Measurements from ENCODE around the gene EHMT1.
A peak's percentile ranks its signal among the peaks of the same experiment; 100 is the strongest.

The EHMT1 gene

DNA sequence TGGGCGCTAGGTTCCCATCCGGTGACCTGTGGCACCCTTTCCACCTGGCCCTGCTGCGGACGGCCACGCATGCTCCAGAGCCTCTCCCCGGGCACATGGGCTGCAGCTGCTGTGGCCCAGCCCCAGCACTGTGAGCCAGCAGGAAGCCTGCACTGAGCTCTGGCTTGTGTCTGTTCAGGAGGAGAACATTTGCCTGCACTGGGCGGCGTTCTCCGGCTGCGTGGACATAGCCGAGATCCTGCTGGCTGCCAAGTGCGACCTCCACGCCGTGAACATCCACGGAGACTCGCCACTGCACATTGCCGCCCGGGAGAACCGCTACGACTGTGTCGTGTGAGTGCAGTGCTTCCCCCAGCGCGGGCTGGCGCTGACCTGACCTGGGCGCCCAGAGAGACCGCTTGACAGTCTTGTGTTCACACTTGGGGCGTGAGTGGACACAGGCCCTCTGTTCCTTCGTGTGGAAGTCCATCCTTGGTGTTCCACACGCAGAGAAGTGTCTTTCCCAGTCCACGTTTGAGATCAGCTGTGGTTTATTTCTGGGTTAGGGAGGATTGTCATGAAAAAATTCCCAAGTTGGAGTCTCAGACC is 192.6 kb downstream of the EHMT1 start:
- no peak for DNase-seq (ENCODE audit: extremely low spot score, insufficient read length, low read depth)
- FAIRE-seq: no peak

GRCh38 chr9:137812356-137813023 is 193.7 kb downstream of the EHMT1 start:
- DNase-seq (ENCODE audit: extremely low spot score, insufficient read length, low read depth) (no peak), FAIRE-seq (no peak)

DNA sequence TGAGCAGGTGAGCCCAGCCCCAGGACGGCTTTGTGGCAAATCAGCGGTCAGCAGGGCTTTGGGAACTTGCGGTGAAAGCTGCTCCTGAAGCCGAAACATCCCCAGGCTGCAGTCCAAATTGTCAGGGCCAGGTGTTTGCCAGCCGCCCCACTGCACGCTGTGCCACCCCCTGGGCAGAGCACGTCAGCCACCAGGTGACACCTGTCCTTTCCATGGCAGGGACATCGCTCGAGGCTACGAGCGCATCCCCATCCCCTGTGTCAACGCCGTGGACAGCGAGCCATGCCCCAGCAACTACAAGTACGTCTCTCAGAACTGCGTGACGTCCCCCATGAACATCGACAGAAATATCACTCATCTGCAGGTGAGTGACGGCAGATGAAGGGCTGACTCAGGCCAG is 194.4 kb downstream of the EHMT1 start:
- no peak for FAIRE-seq
- DNase-seq (ENCODE audit: extremely low spot score, insufficient read length, low read depth): no peak

- DNase-seq (ENCODE audit: extremely low spot score, insufficient read length, low read depth): no peak
- FAIRE-seq: no peak
Observed at GRCh38 chr9:137813651-137814415, 195.0 kb downstream of the EHMT1 start.

GRCh38 chr9:137814436-137814835 is 195.6 kb downstream of the EHMT1 start:
- no peak for FAIRE-seq

GRCh38 chr9:137814841-137815240 is 196.0 kb downstream of the EHMT1 start:
- DNase-seq (ENCODE audit: extremely low spot score, insufficient read length, low read depth) (no peak), FAIRE-seq (no peak)

More at GRCh38 chr9:137814436-137814835, 195.6 kb downstream of the EHMT1 start:
- no peak for DNase-seq (ENCODE audit: extremely low spot score, insufficient read length, low read depth)

- no peak for FAIRE-seq
- DNase-seq (ENCODE audit: extremely low spot score, insufficient read length, low read depth): no peak
Observed at GRCh38 chr9:137815256-137816255, 196.8 kb downstream of the EHMT1 start.

DNA sequence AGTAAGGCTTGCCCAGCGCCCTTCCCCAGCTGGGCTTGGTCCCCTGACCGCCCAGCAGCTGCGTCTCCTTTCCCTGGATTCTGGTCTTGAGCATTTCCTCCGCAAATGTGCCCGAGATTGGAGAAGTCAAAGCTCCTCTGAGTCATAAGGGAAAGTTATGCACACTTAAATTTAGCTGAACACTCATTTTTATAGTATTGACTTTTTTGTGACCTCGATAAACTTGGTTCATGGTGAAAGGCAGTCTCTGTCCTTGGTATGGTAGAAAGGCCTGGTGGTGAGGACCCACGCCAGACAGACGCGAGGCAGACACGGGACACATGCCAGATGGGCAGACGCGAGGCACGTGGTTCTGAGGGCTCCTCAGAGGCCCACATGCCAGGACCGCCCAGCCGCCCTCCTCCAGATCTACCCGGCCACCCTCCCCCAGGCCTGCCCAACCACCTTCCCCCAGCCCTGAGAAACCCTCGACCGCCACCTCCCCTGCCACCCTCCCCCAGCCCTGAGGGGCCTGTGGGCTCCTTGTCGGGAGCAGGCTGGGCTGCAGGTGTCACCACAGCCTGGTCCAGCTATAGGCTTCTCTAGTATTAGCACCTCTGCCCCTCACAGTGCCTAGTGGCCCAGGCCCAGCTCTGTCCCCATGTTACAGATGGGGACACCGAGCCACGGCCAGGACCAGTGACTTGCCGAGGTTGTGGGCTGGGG is 197.9 kb downstream of the EHMT1 start:
- FAIRE-seq (peak; percentile 70), DNase-seq (ENCODE audit: extremely low spot score, insufficient read length, low read depth) (peak; percentile 42)

DNA sequence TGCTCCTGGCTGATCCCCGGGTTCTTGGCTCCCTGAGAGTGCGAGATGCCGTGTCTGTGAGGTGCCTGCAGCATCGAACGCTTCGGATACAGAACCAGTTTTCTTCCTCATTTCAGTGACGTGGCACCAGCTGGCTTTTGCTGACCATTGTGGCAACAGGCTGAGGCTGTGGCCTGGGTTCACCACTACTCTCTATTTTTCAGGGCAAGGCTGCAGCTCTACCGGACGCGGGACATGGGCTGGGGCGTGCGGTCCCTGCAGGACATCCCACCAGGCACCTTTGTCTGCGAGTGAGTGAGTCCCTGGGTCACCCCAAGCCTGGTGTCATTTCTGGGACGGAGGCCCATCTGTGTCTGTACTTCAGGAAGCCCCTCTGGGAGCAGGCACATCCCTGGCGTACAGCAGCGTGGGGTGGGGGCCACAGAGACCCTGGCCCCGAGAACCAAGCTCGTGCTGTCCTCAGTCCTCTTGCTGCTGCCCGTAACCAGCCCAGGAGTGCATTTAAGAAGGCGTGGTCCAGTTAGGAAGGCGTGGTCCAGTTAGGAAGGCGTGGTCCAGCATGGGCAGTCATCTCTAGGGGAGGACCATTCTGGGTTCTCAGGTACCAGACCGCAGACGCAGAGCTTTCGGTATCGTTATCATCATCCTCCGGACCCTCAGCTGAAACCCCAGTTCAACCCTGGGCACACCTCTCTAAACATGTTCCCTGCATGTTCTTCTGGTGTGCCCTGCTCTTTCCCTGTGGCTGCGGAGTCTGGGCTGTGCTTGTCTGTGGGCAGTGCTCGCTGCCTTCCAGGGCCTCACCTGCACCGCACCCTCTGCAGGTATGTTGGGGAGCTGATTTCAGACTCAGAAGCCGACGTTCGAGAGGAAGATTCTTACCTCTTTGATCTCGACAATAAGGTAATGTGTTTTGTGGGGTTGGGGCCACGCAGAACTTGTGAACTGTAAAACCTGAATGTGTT is 198.7 kb downstream of the EHMT1 start:
- FAIRE-seq (no peak), DNase-seq (ENCODE audit: extremely low spot score, insufficient read length, low read depth) (no peak)

GRCh38 chr9:137818286-137818685 is 199.5 kb downstream of the EHMT1 start:
- FAIRE-seq (no peak), DNase-seq (ENCODE audit: extremely low spot score, insufficient read length, low read depth) (no peak)

- DNase-seq (ENCODE audit: extremely low spot score, insufficient read length, low read depth) (no peak), FAIRE-seq (no peak)
Observed at GRCh38 chr9:137820161-137820855, 201.5 kb downstream of the EHMT1 start.

DNA sequence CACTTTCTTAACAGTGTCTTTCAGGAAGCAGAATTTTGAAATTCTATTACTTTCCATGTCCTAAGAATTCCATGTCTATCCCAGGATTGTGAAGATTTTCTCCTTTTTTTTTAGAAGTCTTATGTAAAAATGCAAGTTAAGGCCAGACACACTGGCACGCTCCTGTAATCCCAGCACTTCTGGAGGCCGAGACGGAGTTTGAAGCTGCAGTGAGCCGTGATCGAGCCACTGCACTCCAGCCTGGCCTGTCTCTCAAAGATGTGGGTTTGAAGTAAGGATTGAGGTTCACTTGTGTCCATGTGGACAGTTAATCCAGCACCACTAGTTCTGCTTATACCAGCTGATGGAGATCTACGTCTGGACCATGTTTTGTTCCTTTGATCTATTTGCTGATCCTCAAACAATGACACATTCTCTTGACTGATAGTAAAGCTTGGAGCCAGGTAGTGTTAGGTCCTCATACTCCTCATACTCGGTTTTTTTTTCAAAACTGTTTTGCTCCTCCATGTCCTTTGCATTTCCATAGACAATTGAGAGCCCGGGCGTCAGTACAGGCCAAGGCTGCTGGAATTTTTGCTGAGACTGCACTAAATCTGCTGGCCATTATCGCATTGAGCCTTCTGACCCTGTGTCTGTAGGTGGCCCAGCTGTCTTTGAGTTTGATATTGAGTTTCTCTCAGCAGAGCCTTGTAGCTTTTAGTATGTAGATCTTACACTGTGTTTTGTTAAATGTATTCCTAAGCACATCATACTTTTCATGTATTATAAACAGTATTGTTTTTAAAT is 205.4 kb downstream of the EHMT1 start:
- DNase-seq (ENCODE audit: extremely low spot score, insufficient read length, low read depth) (no peak), FAIRE-seq (no peak)

DNA sequence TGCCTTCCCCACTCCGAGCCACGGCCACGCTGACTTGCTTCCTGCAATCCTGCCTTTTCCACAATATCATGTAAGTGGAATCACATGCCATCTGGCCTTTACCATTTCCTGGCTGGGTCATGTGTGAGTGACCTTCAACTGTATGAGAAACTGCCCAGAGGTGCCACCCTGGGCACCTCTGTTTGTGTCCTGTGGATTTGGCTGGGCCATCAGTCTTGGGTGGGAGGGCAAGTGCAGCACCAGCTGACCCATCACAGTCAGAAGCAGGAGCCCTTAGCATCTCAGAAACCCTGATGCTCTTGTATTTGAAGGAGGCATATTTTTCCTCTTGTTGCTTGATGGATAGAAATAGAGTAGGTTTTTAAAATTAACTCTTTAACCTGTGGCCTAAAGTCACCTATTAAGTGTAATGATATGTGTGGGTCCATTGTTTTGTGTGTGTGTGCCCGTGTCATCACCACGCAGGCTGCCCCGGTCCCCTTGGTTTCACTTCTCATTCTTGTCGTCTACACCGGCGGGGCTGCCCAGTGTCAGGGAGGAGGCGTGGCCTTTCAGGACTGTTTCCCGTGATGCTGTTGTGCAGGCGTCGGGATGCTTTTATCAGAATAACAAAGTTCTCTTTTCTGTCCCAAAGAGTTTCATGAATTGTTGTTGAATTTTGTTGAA is 206.7 kb downstream of the EHMT1 start:
- FAIRE-seq (peak; percentile 82), DNase-seq (ENCODE audit: extremely low spot score, insufficient read length, low read depth) (peak; percentile 37)

GRCh38 chr9:137827908-137828526 is 209.2 kb downstream of the EHMT1 start:
- DNase-seq (ENCODE audit: extremely low spot score, insufficient read length, low read depth): no peak
- FAIRE-seq: no peak

DNA sequence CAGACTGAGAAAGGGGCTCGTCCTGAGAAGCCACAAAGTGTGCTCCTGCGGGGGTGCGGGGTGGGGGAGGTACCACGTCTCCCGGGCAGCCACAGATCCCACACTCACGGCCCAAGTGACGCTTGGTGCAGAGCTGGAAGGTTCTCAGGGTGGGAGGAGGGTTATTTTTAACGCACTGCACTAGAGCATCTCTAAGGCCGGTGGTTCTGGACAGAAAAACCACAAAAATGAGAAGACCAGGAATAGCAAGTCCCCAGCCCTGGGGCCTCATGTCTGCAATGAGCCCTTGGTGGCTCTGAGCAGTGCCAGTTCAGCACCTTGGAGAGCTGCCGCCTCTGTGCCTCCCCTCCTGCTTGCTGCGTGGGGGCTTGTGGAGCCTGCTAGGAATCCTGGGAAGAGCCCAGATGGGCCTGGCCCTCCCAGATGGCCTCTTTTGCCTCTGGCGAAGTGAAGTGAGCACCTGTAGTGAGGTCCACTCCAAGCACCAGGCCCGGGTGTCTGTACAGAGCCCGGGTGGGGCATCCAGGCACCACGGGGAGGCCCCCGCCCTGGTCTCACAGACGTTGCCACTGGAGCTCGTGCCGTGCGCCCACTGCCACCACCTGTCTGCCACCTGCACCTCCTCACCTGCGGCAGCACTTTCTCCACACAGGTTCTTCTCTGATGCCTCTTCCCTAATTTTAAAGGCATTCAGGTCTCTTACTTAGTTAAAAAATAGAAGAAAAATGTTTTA is 209.9 kb downstream of the EHMT1 start:
- FAIRE-seq: no peak
- DNase-seq (ENCODE audit: extremely low spot score, insufficient read length, low read depth): no peak

All from GM18507 (cell line).